Suprapubic skin (tissue), 4 donors: ENCODE results near the gene CLDN16. TPM values are rescaled to one million over a fixed set of nuclear protein-coding genes. Genes with fewer than 3 reads are reported as not detected.

Source experiments
- DNase-seq, 2 donors: peaks; one replicate each; pipeline ENCODE4 v3.0.0-alpha.2; 2019; ENCODE audit warnings: low spot score in 2 of 2
- H3K27ac ChIP-seq: fragments of 200-600 bp; sonication (generic); one replicate; pipeline ENCODE4 v1.5.1; 2019
- H3K27me3 ChIP-seq: fragments of 200-600 bp; sonication (generic); one replicate; pipeline ENCODE4 v1.5.1; 2019
- H3K36me3 ChIP-seq: fragments of 200-600 bp; sonication (generic); one replicate; pipeline ENCODE4 v1.5.1; 2019
- H3K4me1 ChIP-seq: fragments of 200-600 bp; sonication (generic); one replicate; pipeline ENCODE4 v1.5.1; 2019
- H3K4me3 ChIP-seq: fragments of 200-600 bp; sonication (generic); one replicate; pipeline ENCODE4 v1.5.1; 2019; ENCODE audit warnings: mild to moderate bottlenecking
- H3K9me3 ChIP-seq: fragments of 200-600 bp; sonication (generic); one replicate; pipeline ENCODE4 v1.5.1; 2019
- EP300 ChIP-seq: sonication (generic); formaldehyde crosslinking; IDR thresholded peaks from one replicate; pipeline ENCODE4 v1.6.1; 2017; ENCODE audit warnings: antibody characterized with exemption
- POLR2A ChIP-seq, 2 donors: fragments of 450-650 bp; IDR thresholded peaks; one replicate each; pipeline ENCODE4 v1.6.1; 2017; ENCODE audit warnings: antibody characterized with exemption in 2 of 2, mild to moderate bottlenecking in 2 of 2, moderate library complexity in 2 of 2
- POLR2AphosphoS5 ChIP-seq, 3 donors: sonication (generic); formaldehyde crosslinking; IDR thresholded peaks; one replicate each; pipeline ENCODE4 v1.6.1; 2017; ENCODE audit warnings: antibody characterized with exemption in 3 of 3
- WGBS: methylation state at CpG from one replicate; pipeline ENCODE4 v1.1.5; 2018; 5-methylcytosine and 5-hydroxymethylcytosine counted together
- total RNA-seq, 4 donors: library from RNA; depleted of rRNA; stranded (reverse); fragments of >200 nt; gene quantifications; one replicate each; pipeline ENCODE4 v1.1.0, GENCODE V29; 2016
- TF ChIP-seq, protein P1 (sequence below), 2 donors: fragments of 200-600 bp in 1 of 2; fragments of 450-650 bp in 1 of 2; sonication (generic) in 1 of 2; IDR thresholded peaks; one replicate each; pipeline ENCODE4 v1.5.1; 2016 to 2019; ENCODE audit warnings: antibody characterized with exemption in 2 of 2, mild to moderate bottlenecking in 1 of 2, moderate library complexity in 1 of 2

Gene CLDN16
- total RNA-seq, 4 donors from 2014 or later = 1.7 to 12.8 (median 2.1) TPM

DNA sequence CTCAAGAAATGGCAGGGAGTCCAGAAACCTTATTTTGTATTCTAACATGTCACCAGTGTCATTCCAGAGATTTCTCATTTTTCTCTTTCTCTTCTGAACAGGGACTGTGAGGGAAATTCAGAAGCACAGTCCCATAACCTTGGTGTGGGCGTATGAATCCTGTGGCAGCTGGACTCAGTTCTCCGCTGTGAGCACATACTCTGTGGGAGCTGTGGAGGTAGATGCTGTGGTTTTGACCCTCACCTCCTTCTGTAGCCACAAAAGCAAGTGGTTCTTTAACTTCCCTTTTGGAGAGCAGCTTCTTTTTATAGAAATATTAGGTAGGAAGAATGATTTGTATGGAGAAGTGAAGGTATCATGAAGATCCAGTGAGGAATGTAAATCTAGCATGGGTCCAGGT is 48.4 kb downstream of the CLDN16 start:
- H3K4me1 ChIP-seq = peaks cover 2% of the 10 kb centered on the region
- H3K27me3 ChIP-seq = no peaks in the 10 kb centered on the region
- H3K4me3 ChIP-seq = no peak overlapping the region
- no peaks in the 10 kb centered on the region for H3K9me3 ChIP-seq
- TF ChIP-seq POLR2AphosphoS5 (IDR thresholded peaks at IDR 0.05) (no peak), POLR2A (IDR thresholded peaks at IDR 0.05) (no peak)
- TF ChIP-seq, protein P1, sequence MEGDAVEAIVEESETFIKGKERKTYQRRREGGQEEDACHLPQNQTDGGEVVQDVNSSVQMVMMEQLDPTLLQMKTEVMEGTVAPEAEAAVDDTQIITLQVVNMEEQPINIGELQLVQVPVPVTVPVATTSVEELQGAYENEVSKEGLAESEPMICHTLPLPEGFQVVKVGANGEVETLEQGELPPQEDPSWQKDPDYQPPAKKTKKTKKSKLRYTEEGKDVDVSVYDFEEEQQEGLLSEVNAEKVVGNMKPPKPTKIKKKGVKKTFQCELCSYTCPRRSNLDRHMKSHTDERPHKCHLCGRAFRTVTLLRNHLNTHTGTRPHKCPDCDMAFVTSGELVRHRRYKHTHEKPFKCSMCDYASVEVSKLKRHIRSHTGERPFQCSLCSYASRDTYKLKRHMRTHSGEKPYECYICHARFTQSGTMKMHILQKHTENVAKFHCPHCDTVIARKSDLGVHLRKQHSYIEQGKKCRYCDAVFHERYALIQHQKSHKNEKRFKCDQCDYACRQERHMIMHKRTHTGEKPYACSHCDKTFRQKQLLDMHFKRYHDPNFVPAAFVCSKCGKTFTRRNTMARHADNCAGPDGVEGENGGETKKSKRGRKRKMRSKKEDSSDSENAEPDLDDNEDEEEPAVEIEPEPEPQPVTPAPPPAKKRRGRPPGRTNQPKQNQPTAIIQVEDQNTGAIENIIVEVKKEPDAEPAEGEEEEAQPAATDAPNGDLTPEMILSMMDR (IDR thresholded peaks at IDR 0.05) = no peak
- 88% methylated on average over 2 of the region's 2 CpGs for WGBS
- no peak overlapping the region for H3K27ac ChIP-seq
- H3K36me3 ChIP-seq = no peaks in the 10 kb centered on the region
- no peak for DNase-seq

DNA sequence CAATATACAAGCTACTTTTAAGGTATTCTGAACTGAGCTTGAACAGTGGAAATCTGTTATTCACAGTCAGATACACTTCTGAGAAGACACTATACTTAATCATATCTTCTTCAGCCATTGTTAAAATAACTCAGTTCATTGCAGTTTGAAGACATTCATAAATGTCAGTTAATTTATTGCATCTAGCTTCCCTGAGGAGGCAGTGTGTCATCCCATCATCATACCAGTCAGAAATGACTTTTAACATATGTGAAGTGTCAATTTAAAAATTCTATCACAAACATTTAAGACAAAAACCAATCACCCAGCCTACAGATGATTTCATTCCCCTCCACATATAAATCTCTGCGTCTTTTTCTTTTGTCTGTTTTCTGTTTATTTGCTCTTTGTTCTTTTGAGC is 54.3 kb downstream of the CLDN16 start:
- 85% methylated on average over 1 of the region's 1 CpG for WGBS
- Histone ChIP-seq H3K27ac (no peak overlapping the region), H3K9me3 (no peaks in the 10 kb centered on the region), H3K36me3 (no peaks in the 10 kb centered on the region), H3K4me3 (no peak overlapping the region), H3K4me1 (no peaks in the 10 kb centered on the region), H3K27me3 (no peaks in the 10 kb centered on the region)
- TF ChIP-seq POLR2AphosphoS5 (IDR thresholded peaks at IDR 0.05) (no peak), EP300 (no peak), POLR2A (IDR thresholded peaks at IDR 0.05) (no peak)
- TF ChIP-seq, protein P1 (IDR thresholded peaks at IDR 0.05) = no peak
- no peak for DNase-seq

DNA sequence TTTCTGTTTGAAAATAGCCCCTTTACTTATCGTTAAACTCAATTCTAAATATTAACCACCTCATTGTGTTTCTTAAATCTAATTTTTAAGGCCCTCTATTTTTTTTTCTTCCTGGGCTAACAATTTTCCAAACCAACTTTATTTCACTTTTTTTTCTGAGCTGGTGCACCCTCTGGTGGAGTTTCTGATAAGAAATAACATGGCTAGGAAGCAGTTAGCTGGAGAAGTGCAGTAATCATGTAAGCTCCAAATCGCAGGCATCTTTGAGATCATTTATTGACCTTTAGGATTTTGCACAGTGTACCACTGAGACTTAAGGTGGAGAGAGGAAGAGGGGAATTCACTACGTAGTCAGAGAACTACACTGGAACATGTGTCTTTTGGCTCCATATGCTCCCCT is 55.3 kb downstream of the CLDN16 start:
- 85% methylated on average over 3 of the region's 3 CpGs for WGBS
- TF ChIP-seq, protein P1 (IDR thresholded peaks at IDR 0.05) = no peak
- no peak for TF ChIP-seq EP300
- no peak for TF ChIP-seq POLR2A (IDR thresholded peaks at IDR 0.05)
- TF ChIP-seq POLR2AphosphoS5 (IDR thresholded peaks at IDR 0.05) = no peak

DNA sequence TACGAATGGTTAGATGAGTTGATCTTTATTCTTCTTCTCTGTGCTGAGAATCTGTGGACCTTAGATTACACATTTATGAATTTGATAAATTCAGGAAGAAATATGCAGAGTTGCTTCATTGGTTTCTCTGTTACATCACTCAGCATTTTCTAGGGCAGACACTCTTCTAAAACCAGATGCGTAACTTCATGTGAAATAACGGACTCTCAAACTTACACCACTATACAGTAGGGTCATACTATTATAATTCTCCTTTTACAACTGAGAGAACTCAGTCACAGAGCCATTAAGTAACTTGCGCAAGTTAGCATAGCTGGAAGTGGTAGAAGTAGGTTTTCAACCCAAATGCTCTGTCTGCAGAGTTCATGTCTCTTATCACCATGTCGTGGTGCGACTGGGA is 56.0 kb downstream of the CLDN16 start:
- H3K27me3 ChIP-seq = no peaks in the 10 kb centered on the region
- no peaks in the 10 kb centered on the region for H3K4me1 ChIP-seq
- DNase-seq = no peak
- no peak for TF ChIP-seq POLR2AphosphoS5 (IDR thresholded peaks at IDR 0.05)
- TF ChIP-seq, protein P1 (IDR thresholded peaks at IDR 0.05) = no peak
- no peak for TF ChIP-seq POLR2A (IDR thresholded peaks at IDR 0.05)
- no peak for TF ChIP-seq EP300
- no peaks in the 10 kb centered on the region for H3K9me3 ChIP-seq
- H3K4me3 ChIP-seq = no peak overlapping the region
- WGBS = 92% methylated on average over 6 of the region's 6 CpGs
- no peak overlapping the region for H3K27ac ChIP-seq
- H3K36me3 ChIP-seq = no peaks in the 10 kb centered on the region

More for the DNA sequence above, 55.3 kb downstream of the CLDN16 start:
- H3K9me3 ChIP-seq = no peaks in the 10 kb centered on the region
- H3K4me3 ChIP-seq = no peak overlapping the region
- H3K27ac ChIP-seq = no peak overlapping the region
- no peaks in the 10 kb centered on the region for H3K4me1 ChIP-seq
- no peaks in the 10 kb centered on the region for H3K27me3 ChIP-seq
- no peak for DNase-seq
- no peaks in the 10 kb centered on the region for H3K36me3 ChIP-seq

DNA sequence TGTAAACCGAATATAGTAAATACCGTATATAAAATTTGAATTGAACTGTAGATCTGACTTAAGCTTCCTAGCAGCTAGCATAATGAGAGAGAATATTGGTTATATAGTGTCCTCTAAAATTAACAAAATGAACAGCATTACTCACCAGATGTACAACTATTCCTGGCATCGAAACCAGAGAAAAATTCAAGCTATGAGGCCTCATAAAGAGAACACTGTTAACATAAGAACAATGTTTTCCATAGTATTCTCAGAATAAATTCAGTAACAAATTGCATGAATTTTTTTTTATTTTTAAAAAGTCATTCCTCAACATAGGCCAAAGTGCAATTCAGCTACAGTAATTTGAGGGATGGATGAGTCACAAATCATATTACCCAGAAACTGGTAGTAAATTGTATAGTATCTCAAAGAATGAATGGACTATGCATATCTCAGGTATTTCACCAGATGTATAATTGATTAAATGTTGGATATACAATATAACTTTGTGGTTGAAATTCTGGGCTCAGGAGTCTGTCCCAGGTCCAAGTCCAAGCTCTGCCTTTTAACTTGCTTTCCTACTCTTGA is 56.7 kb downstream of the CLDN16 start:
- Histone ChIP-seq H3K4me1 (no peaks in the 10 kb centered on the region), H3K9me3 (no peaks in the 10 kb centered on the region), H3K27ac (no peak overlapping the region), H3K36me3 (no peaks in the 10 kb centered on the region), H3K4me3 (no peak overlapping the region), H3K27me3 (no peaks in the 10 kb centered on the region)
- DNase-seq = no peak
- TF ChIP-seq, protein P1 (IDR thresholded peaks at IDR 0.05) = no peak
- no peak for TF ChIP-seq POLR2A (IDR thresholded peaks at IDR 0.05)
- TF ChIP-seq POLR2AphosphoS5 (IDR thresholded peaks at IDR 0.05) = no peak
- no peak for TF ChIP-seq EP300
- WGBS = 84% methylated on average over 3 of the region's 3 CpGs
